ENCODE results near the gene CNOT11. TPM values are rescaled to one million over a fixed set of nuclear protein-coding genes. Genes with fewer than 3 reads are reported as not detected.

CNOT11 gene
- total RNA-seq, 1 experiment from 2014 or later, result 54.0 TPM

GRCh38 chr2:101252408-101253012 is at the start of gene CNOT11 (continued):
- TF ChIP-seq ARID4B (CRISPR knock-in tag; IDR thresholded peaks at IDR 0.05; ENCODE audit: borderline replicate concordance), result peak; percentile 43; the same call in 1 of the 2 replicates

GRCh38 chr2:101204400-101205115 is 48.1 kb upstream of the CNOT11 start:
- ATAC-seq (no peak), DNase-seq (ENCODE audit: low spot score) (no peak)
- Mint-ChIP-seq H3K9me3 (peaks cover 11% of the 10 kb centered on the region), H3K4me3 (no peak overlapping the region), H3K27me3 (ENCODE audit: low read depth) (peaks cover 2% of the 10 kb centered on the region; the same call in 1 of the 2 replicates), H3K27ac (no peak overlapping the region), H3K4me1 (peaks cover 10% of the 10 kb centered on the region), H3K36me3 (no peaks in the 10 kb centered on the region)
- TF ChIP-seq ZNF121 (CRISPR knock-in tag; IDR thresholded peaks at IDR 0.05) (0 out of 2 replicates have a peak, but pooled peaks have one; percentile 69), FOXP1 (CRISPR knock-in tag; IDR thresholded peaks at IDR 0.05; ENCODE audit: borderline replicate concordance) (no peak)
- ChIA-PET POLR2A (no interaction called here), CTCF (interaction anchor here (1.1 to 6.6 kb wide), 13 partner anchors 9 to 598 kb away, joined by 3 to 74 read pairs (median 8); partner anchors contain the start of gene TBC1D8)

GRCh38 chr2:101205521-101206479 is 46.9 kb upstream of the CNOT11 start:
- peaks cover under 1% of the 10 kb centered on the region; the same call in 1 of the 2 replicates for H3K36me3 Mint-ChIP-seq
- peak; percentile 71 for TF ChIP-seq GABPB1 (CRISPR knock-in tag; IDR thresholded peaks at IDR 0.05)
- no peak for TF ChIP-seq ERG (CRISPR knock-in tag; IDR thresholded peaks at IDR 0.05)
- TF ChIP-seq MAX (CRISPR knock-in tag; IDR thresholded peaks at IDR 0.05), result no peak
- ChIA-PET CTCF (interaction anchor here (0.6 to 6.6 kb wide), 32 partner anchors 9 to 599 kb away, joined by 3 to 74 read pairs (median 4); partner anchors contain the start of genes RPL31 and TBC1D8), POLR2A (interaction anchor here (0.6 kb wide), 1 partner anchor 53 kb away, joined by 5 read pairs; no protein-coding TSS in a partner anchor)
- peaks cover 24% of the 10 kb centered on the region for H3K9me3 Mint-ChIP-seq
- DNase-seq (ENCODE audit: low spot score), result peak; percentile 41
- peak; percentile 99 for ATAC-seq
- no peak overlapping the region for H3K4me3 Mint-ChIP-seq
- H3K27ac Mint-ChIP-seq, result no peak overlapping the region
- peaks cover 10% of the 10 kb centered on the region for H3K4me1 Mint-ChIP-seq
- H3K27me3 Mint-ChIP-seq (ENCODE audit: low read depth), result no peaks in the 10 kb centered on the region

- ChIA-PET POLR2A (no interaction called here), CTCF (interaction anchor here (6.6 kb wide), 1 partner anchor 18 kb away, joined by 74 read pairs; no protein-coding TSS in a partner anchor)
- ATAC-seq (no peak), DNase-seq (ENCODE audit: low spot score) (no peak)
- Mint-ChIP-seq H3K9me3 (peaks cover 31% of the 10 kb centered on the region), H3K27ac (no peak overlapping the region), H3K27me3 (ENCODE audit: low read depth) (no peaks in the 10 kb centered on the region), H3K4me1 (peaks cover 2% of the 10 kb centered on the region), H3K4me3 (no peak overlapping the region), H3K36me3 (peaks cover 5% of the 10 kb centered on the region)
- TF ChIP-seq EMX1 (CRISPR knock-in tag; IDR thresholded peaks at IDR 0.05) (no peak), ARID4B (CRISPR knock-in tag; IDR thresholded peaks at IDR 0.05; ENCODE audit: borderline replicate concordance) (no peak), MYBL2 (CRISPR knock-in tag; IDR thresholded peaks at IDR 0.05) (no peak), RORB (CRISPR knock-in tag; IDR thresholded peaks at IDR 0.05) (no peak), CTCF (IDR thresholded peaks at IDR 0.05) (no peak), ZNF317 (CRISPR knock-in tag; IDR thresholded peaks at IDR 0.05; ENCODE audit: borderline replicate concordance, low read depth) (no peak), ZBTB21 (CRISPR knock-in tag; IDR thresholded peaks at IDR 0.05; ENCODE audit: borderline replicate concordance) (no peak), ESRRA (CRISPR knock-in tag; IDR thresholded peaks at IDR 0.05; ENCODE audit: borderline replicate concordance) (no peak)
Observed at GRCh38 chr2:101208830-101209229, 43.9 kb upstream of the CNOT11 start.

Data from WTC11 (cell line).